Psoas muscle (tissue), 8 donors: Measurements from ENCODE around the gene LUC7L3. TPM values are rescaled to one million over a fixed set of nuclear protein-coding genes. Genes with fewer than 3 reads are reported as not detected.

ENCODE experiments used
- ATAC-seq, 4 donors: fragments of 200-7000 bp; cut with Tn5 transposase; one replicate each; pipeline ENCODE4 v1.9.1; 2020; ENCODE audit warnings: moderate library complexity in 3 of 4, mild to moderate bottlenecking in 2 of 4
- DNase-seq, 2 donors: peaks; one replicate each; pipeline ENCODE4 v3.0.0-alpha.2; 2020
- H3K27ac ChIP-seq: fragments of 200-600 bp; one replicate; pipeline ENCODE4 v1.8.0; 2022
- H3K27me3 ChIP-seq, 3 donors: fragments of 200-600 bp in 1 of 3; one replicate each; pipeline versions ENCODE4 v1.6.1 to v1.8.0; 2013 to 2022; ENCODE audit warnings: low read length in 2 of 3, mild to moderate bottlenecking in 2 of 3, moderate library complexity in 1 of 3; ENCODE audit not compliant: insufficient read depth in 3 of 3
- H3K36me3 ChIP-seq, 2 donors: fragments of 200-600 bp in 1 of 2; one replicate each; pipeline versions ENCODE4 v1.6.1 to v1.8.0; 2013 to 2022; ENCODE audit warnings: low read depth in 1 of 2, mild to moderate bottlenecking in 1 of 2, moderate library complexity in 1 of 2; ENCODE audit not compliant: insufficient read depth in 1 of 2
- H3K4me1 ChIP-seq: fragments of 200-600 bp; one replicate; pipeline ENCODE4 v1.8.0; 2022
- H3K4me3 ChIP-seq: fragments of 200-600 bp; one replicate; pipeline ENCODE4 v1.8.0; 2022; ENCODE audit warnings: mild to moderate bottlenecking
- H3K9me3 ChIP-seq: fragments of 200-600 bp; one replicate; pipeline ENCODE4 v1.8.0; 2022
- WGBS, 3 donors: extraction: QIAGEN DNeasy Blood & Tissue Kit; methylation state at CpG; one replicate each; pipeline versions ENCODE4 v1.1.6 to v1.1.7; 2013; 5-methylcytosine and 5-hydroxymethylcytosine counted together
- intact Hi-C, 2 donors: fragments of 100-400 bp; cut with DNase I; formaldehyde crosslinking; loops; one replicate each; pipeline versions ENCODE4 v1.11.0 to v1.14.2; 2022
- polyA plus RNA-seq, 3 donors: library from polyadenylated mRNA; stranded (reverse); fragments of 200-250 nt; gene quantifications; one replicate each; pipeline ENCODE4 v1.2.3, GENCODE V29; 2013
- total RNA-seq, 4 donors: library from RNA; stranded (reverse); fragmentation: NEBNext Ultra II Directional in 2 of 4; extraction: Animal tissue kit (Norgen Biotek cat#: 25700) in 2 of 4; gene quantifications; one replicate each; pipeline versions ENCODE4 v1.2.1 to v1.2.4, GENCODE V29; 2021 to 2023
- TF ChIP-seq, protein P1 (sequence below): fragments of 200-600 bp; IDR thresholded peaks from one replicate; pipeline ENCODE4 v1.8.0; 2022; ENCODE audit warnings: antibody characterized with exemption
- donor health status: healthy with polysubstance abuse.
- donor health status: DM: no; HTN: no; CAD: no; lungs with moderate emphysema.
- donor health status: Bipolar disorder and iron deficiency.
- donor health status: healthy.
- donor health status: DM: yes; HTN: yes; CAD: no.
- donor health status: DM: no; HTN: no; CAD: no.
- donor health status: DM: no; HTN: no; CAD: no.
- donor health status: DM: yes; HTN: yes; CAD: no.

The LUC7L3 gene
- total and polyA plus RNA-seq, 7 donors: 25.4 to 108 (median 49.2) TPM

DNA sequence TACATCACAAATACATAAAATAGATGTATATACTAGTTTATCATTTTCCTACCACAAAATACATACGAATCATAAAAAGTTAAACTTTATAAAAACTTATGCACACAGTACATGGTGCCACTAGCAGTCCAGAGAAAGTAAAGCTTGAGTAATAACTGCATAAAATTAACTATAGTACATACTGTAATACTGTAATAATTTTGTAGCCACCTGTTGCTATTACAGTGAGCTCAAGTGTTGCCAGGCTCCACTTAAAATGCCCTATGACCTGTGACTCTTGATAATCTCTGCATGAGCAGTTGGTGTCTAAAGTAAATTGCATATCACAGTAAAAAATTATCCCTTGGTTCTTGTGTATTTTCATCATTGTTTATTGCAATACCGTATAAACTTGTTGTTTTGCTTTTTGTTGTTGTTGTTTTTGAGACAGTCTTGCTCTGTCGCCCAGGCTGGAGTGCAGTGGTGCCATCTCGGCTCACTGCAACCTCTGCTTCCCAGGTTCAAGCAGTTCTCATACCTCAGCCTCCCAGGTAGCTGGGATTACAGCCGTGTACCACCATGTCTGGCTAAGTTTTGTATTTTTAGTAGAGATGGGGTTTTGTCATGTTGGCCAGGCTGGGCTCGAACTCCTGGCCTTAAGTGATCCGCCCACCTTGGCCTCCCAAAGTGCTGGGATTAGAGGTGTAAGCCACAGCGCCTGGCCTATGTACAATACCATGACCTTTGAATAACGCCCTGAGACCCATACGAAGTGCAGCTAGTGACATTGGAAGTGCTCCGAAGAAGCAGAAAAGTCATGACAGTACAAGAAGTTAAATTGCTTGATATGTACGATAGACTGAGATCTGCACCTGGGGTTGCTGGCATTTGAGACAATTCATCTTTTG, 6.6 kb downstream of the LUC7L3 start:
- WGBS, 3 donors: 46 to 57% (median 55%) methylated on average over 12 of the region's 12 CpGs
- Histone ChIP-seq H3K4me1 (peaks cover 88% of the 10 kb centered on the region), H3K27ac (peak overlapping the region; percentile 51), H3K9me3 (no peaks in the 10 kb centered on the region), H3K36me3 (peaks cover 0 to 2% of the 10 kb centered on the region in 2 donors), H3K4me3 (peak overlapping the region; percentile 36), H3K27me3 (no peaks in the 10 kb centered on the region)
- DNase-seq: no peak
- peak in 3 of 4 donors; percentile 62 to 85 (median 80) for ATAC-seq
- TF ChIP-seq, protein P1, sequence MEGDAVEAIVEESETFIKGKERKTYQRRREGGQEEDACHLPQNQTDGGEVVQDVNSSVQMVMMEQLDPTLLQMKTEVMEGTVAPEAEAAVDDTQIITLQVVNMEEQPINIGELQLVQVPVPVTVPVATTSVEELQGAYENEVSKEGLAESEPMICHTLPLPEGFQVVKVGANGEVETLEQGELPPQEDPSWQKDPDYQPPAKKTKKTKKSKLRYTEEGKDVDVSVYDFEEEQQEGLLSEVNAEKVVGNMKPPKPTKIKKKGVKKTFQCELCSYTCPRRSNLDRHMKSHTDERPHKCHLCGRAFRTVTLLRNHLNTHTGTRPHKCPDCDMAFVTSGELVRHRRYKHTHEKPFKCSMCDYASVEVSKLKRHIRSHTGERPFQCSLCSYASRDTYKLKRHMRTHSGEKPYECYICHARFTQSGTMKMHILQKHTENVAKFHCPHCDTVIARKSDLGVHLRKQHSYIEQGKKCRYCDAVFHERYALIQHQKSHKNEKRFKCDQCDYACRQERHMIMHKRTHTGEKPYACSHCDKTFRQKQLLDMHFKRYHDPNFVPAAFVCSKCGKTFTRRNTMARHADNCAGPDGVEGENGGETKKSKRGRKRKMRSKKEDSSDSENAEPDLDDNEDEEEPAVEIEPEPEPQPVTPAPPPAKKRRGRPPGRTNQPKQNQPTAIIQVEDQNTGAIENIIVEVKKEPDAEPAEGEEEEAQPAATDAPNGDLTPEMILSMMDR: no peak
- intact Hi-C loops: no loop called here

DNA sequence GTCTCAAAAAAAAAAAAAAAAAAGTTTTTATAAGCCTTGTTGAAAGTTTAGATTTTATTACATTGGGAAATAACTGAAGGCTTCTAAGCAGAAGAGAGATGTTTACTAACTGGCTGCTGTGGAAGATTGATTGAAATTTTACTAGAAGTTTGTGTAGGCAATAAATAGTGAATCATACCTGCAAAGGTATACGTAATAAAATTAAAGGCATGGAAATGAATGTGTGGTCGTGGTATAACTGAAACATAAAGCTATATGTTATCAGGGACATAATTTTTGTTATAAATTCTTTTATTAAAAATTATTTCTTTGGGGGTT, 8.7 kb downstream of the LUC7L3 start:
- Histone ChIP-seq H3K9me3 (no peaks in the 10 kb centered on the region), H3K4me1 (peaks cover 77% of the 10 kb centered on the region), H3K36me3 (peaks cover 0 to 2% of the 10 kb centered on the region in 2 donors), H3K27ac (peak overlapping the region; percentile 21), H3K27me3 (no peaks in the 10 kb centered on the region), H3K4me3 (no peak overlapping the region)
- DNase-seq (no peak), ATAC-seq (no peak)
- 82 to 89% (median 88%) methylated on average over 2 of the region's 2 CpGs for WGBS, 3 donors
- intact Hi-C loops: no loop called here
- TF ChIP-seq, protein P1: no peak

- H3K27me3 ChIP-seq: no peaks in the 10 kb centered on the region
- no peak for DNase-seq
- H3K4me1 ChIP-seq: peaks cover 68% of the 10 kb centered on the region
- H3K4me3 ChIP-seq: no peak overlapping the region
- 53 to 61% (median 60%) methylated on average over 5 of the region's 5 CpGs for WGBS, 3 donors
- H3K36me3 ChIP-seq: peaks cover 0 to 2% of the 10 kb centered on the region in 2 donors
- no peak for ATAC-seq
- H3K9me3 ChIP-seq: no peaks in the 10 kb centered on the region
- TF ChIP-seq, protein P1: no peak
- intact Hi-C loops: no loop called here
- H3K27ac ChIP-seq: peak overlapping the region; percentile 21
These were observed 9.7 kb downstream of the LUC7L3 start for GRCh38 chr17:50728881-50729765.

GRCh38 chr17:50731575-50732460, 12.4 kb downstream of the LUC7L3 start:
- H3K27ac ChIP-seq: peak overlapping the region; percentile 6
- TF ChIP-seq, protein P1: no peak
- ATAC-seq (peak in 1 of 4 donors; percentile 18), DNase-seq (no peak)
- peaks cover 54% of the 10 kb centered on the region for H3K4me1 ChIP-seq
- no peak overlapping the region for H3K4me3 ChIP-seq
- 71 to 78% (median 73%) methylated on average over 7 of the region's 7 CpGs for whole genome bisulfite sequencing, 3 donors
- no peaks in the 10 kb centered on the region for H3K36me3 ChIP-seq
- intact Hi-C loops: no loop called here
- no peaks in the 10 kb centered on the region for H3K27me3 ChIP-seq
- H3K9me3 ChIP-seq: no peaks in the 10 kb centered on the region
